CD4-positive, alpha-beta T cell treated with Interleukin-21 for 1 hour (primary cell): Measurements from ENCODE around the gene MAPK1.
A peak's percentile ranks its signal among the peaks of the same experiment; 100 is the strongest.
"Not testable (repeated sequence)": the region's sequence is repeated elsewhere in the genome, so short reads cannot be mapped to it uniquely, and the experiment has no call there.

Experiments used
- DNase-seq: peaks from one replicate; pipeline ENCODE4 v3.0.0-alpha.2; 2020

The MAPK1 gene

DNA sequence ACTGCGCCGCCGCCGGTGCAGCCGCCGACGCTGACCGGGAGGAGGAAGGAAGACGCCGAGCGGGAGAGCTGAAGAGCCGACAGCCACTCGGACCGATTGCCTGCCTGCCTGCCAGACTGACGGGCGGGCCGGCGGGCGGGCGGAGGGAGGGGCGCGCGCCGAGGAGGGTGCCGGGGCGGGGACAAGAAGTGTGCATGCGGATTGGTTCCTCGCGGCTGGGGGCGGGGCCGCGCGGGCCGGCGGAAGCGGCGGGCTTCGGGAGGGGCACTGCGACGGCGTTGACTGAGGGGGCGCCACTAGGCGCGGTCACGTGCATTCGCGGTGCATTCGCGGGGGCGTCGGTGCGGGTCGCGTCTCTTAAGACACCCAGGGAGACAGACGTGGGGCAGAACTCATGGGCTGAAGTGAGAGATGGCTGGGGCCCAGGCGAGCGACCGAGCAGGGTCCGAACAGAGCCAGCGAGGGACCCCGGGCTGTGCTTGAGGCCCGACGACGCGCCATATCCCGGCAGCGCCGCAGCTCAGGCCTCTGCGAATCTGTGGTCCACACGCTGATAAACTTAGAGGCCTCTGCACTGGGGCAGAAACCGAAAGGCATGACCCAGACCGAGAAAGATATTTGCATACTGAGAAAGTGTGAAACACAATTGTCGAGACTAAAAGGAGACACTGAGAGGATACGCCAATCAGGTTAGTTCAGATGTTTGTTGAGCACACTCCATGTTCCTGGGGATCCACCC lies at the start of gene MAPK1:
TSS of gene MAPK1 (minus strand) at position 118 of the 739 bp plus-strand sequence. CDS start 205 bp downstream, outside the sequence.
- DNase-seq = peak; percentile 94

DNA sequence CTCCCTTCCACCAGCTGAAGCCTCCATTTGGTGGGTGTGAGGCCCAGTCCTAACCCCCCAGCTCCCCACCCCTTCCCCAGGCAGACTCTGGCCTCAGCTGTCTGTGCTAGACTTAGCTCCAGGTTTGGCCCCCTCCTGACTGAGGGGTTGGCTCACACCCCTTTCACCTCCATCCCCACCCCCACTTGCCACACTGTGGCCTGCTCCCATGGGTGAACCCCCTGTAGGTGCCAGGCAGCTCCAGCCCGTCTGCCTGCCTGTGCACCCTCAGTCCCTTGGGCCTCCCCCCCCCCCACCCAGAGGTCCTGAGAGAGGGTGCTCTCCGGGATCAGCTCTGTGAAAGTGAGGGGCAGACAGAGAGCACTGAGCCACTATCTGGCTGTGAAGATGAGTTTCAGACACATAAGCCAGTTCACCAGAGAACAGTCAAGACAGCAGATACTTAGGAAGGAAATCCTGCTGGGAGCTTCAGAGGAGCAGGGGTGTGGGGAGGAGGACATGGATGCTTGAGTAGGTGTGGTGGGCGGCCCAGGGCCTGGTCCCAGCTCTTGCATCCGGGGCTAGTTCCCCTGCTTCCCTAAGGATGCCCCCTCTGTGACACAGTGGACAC lies 49.0 kb upstream of the MAPK1 start:
- no peak for DNase-seq

- no peak for DNase-seq
These were observed 48.3 kb upstream of the MAPK1 start for GRCh38 chr22:21915624-21916308.

- DNase-seq = not testable (repeated sequence)
These were observed 46.7 kb upstream of the MAPK1 start for GRCh38 chr22:21914033-21914642.

GRCh38 chr22:21910367-21910766 lies 42.9 kb upstream of the MAPK1 start:
- DNase-seq = not testable (repeated sequence)

DNA sequence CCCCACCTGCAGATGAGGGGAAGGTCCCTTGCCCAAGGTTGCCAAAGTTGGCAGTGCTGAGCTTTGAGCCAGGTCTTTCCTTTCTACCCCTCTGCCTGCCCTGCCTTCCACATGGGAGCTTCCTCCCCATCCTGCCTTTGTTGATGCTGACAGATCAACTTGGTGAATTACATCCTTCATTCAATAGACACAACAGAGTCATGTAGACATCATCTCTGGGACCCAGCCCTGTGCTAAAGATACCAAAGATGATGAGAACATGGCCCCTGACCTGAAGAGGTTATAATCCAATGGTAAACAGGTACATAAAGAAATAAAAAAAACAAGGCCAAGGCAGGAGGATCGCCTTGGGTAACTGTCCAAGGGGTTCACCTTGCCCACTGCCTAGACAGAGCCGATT lies 42.4 kb upstream of the MAPK1 start:
- no peak for DNase-seq

GRCh38 chr22:21907638-21908522 lies 40.4 kb upstream of the MAPK1 start:
- DNase-seq = no peak

DNA sequence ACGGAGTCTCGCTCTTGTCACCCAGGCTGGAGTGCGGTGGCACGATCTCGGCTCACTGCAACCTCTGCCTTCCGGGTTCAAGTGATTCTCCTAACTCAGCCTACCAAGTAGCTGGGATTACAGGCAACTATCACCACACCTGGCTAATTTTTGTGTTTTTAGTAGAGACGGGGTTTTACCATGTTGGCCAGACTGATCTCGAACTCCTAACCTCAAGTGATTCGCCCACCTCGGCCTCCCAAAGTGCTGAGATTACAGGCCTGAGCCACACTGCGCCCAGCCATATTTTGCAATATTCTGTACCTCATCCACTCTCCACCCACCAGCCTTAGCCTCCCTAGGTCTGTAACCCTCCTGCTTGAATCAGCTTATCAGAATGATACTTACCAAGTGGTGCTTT lies 37.8 kb upstream of the MAPK1 start:
- not testable (repeated sequence) for DNase-seq

- DNase-seq = no peak
These were observed 36.9 kb upstream of the MAPK1 start for GRCh38 chr22:21904250-21904789.

DNA sequence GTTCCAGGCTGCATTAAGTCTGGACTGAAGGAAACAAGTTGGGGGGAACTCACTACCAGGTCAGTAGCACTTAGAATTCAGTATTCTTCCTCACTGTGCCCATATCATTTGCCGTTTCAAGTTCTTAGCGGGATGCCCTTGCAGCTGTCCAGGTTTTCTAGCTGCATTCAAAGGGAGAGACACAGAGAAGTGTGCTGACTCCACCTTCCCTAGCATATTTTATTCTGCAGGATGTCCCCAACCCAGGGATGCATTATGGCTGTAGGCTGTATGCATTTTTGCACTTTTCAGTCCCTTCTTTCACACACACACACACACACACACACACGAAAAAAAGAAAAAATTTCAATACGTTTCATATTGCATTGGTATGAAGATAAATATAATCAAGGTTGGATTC lies 35.8 kb upstream of the MAPK1 start:
- no peak for DNase-seq

- no peak for DNase-seq
These were observed 35.0 kb upstream of the MAPK1 start for GRCh38 chr22:21902296-21903087.

- DNase-seq = no peak
These were observed 31.0 kb upstream of the MAPK1 start for GRCh38 chr22:21898354-21898896.

GRCh38 chr22:21896951-21897513 lies 29.6 kb upstream of the MAPK1 start:
- DNase-seq = no peak

- DNase-seq = not testable (repeated sequence)
These were observed 28.8 kb upstream of the MAPK1 start for GRCh38 chr22:21896275-21896674.

DNA sequence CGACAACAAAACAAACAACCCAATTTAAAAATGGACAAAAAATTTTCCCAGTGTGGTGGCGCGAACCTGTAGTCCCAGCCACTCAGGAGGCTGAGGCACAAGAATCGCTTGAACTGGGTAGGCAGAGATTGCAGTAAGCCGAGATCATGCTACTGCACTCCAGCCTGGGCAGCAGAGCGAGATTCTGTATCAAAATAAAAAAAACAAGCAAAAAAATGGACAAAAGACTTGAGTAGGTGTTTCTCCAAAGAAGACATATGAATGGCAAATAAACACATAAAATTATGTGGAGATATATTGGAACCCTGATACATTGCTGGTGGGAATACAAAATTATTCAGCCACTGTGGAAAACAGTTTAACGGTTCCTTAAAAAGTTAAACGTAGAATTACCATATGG lies 27.4 kb upstream of the MAPK1 start:
- DNase-seq = no peak

- no peak for DNase-seq
These were observed 22.0 kb upstream of the MAPK1 start for GRCh38 chr22:21889251-21889990.

DNA sequence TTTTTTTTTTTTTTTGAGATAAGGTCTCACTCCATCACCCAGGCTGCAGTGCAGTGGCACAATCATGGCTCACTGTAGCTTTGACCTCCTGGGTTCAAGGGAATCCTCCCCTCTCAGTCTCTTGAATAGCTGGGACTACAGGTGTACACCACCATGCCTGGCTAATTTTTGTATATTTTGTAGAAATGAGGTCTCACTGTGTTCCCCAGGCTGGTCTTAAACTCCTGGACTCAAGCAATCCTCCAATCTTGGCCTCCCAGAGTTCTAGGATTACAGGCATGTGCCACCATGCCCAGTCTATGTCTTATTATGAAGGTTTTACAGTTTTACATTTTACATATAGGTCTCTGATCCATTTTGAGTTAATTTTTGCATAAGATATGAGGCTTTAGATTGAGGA lies 20.4 kb upstream of the MAPK1 start:
- no peak for DNase-seq

DNA sequence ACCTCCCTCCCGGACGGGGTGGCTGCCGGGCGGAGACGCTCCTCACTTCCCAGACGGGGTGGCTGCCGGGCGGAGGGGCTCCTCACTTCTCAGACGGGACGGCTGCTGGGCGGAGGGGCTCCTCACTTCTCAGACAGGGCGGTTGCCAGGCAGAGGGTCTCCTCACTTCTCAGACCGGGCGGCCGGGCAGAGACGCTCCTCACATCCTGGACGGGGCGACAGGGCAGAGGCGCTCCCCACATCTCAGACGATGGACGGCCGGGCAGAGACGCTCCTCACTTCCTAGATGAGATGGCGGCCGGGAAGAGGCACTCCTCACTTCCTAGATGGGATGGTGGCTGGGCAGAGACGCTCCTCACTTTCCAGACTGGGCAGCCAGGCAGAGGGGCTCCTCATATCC lies 16.5 kb upstream of the MAPK1 start:
- not testable (repeated sequence) for DNase-seq

DNA sequence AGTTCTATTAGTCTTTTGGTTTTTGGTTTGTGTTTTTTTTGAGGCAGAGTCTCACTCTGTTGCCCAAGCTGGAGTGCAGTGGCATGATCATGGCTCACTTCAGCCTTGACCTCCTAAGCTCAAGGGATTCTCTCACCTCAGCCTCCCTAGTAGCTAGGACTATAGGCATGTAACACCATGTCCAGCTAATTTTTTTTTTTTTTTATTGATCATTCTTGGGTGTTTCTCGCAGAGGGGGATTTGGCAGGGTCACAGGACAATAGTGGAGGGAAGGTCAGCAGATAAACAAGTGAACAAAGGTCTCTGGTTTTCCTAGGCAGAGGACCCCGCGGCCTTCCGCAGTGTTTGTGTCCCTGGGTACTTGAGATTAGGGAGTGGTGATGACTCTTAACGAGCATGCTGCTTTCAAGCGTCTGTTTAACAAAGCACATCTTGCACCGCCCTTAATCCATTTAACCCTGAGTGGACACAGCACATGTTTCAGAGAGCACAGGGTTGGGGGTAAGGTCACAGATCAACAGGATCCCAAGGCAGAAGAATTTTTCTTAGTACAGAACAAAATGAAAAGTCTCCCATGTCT lies 15.4 kb upstream of the MAPK1 start:
- DNase-seq = not testable (repeated sequence)
